HuH-7.5 (cell line): ENCODE measurements around the gene S1PR3.
"Not testable (repeated sequence)": the region's sequence is repeated elsewhere in the genome, so short reads cannot be mapped to it uniquely, and the experiment has no call there.

Experiments
- DNase-seq: peaks from one replicate; pipeline ENCODE4 v3.0.0; 2011; ENCODE audit warnings: low spot score

Gene S1PR3

DNA sequence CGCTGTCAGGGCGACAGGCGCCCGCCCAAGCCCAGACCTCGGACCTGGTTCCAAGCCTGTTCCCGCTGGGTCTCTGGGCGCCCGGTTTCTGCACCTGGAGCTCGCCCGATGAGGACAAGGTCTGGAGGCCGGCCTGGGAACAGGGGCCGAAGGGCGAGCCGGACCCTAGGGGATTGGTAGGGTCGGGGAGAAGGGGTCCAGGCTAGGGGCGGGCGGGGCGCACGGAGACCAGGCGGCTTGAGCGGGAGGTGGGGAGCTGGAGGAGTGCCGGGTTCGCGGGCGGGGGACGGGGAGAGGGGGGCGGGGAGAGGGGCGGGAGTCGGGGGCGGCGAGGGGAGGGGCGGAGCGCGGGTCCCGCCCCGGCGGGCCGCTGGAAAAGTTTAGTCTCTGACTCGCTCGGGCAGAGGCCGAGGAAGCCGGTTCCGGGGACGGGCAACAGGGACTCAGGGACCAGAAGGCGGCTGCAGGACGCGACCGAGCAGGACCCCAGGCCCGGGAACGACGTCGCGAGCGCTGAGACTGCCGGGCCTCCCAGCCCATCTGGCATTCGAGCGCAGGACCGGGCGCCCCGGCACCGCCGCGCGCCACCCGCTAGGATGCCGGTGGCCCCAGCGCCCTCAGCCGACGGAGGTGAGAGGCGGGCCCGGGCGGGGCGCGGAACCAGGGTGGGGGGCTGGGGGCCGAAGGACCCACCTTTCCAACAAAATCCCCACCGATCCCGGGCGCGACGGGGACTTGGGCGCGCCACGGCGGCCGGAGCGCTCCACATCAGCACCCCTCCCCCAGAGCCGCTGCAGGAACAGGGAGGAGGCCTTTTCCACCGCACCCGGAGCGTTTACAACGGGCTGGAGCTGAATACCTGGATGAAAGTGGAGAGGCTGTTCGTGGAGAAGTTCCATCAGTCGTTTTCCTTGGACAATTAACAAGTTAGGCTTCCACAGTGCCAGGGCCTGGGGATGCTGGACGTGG is at the start of gene S1PR3:
Gene S1PR3, plus strand, starts transcription at position 403 of the 969 bp plus-strand sequence. CDS start 9,733 bp downstream, outside the sequence.
- DNase-seq: peak; percentile 73

DNA sequence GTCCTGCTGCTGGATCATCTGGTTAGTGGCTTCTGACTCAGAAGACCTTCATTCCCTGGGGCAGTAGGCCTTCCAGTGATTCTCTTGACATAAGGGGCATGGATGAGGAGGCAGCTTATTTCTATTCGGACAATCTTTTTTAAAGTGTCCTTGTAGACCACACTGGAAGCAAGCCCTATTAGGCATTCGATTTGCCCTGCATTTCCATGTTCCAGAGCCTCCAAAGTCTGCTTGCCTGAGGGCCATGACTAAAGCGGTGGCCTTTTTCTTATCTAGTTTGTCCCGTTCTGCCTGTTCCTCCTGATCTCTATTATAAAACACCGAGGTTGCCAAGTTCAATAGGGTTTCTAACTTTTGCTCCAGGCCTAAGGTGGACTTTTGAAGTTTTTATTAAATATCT is 49.7 kb upstream of the S1PR3 start:
- not testable (repeated sequence) for DNase-seq

DNA sequence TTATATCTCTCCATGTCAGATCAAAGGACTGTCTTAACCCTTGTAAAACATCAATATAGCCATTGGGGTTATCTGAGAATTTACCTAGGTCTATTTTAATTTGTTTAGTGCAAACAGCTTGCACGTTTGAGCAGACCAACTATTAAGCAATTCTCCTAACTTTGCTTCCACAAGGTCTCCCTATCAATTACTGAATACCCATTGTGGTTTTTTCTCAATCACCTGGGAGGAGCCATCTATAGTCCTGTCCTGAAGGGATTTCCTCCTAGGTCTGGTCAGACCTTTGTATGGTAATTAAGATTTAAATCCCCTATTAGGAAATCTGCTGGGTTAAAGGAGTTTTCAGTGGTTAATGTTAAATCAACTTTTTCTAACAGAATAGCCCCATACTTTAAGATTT is 48.9 kb upstream of the S1PR3 start:
- no peak for DNase-seq

DNA sequence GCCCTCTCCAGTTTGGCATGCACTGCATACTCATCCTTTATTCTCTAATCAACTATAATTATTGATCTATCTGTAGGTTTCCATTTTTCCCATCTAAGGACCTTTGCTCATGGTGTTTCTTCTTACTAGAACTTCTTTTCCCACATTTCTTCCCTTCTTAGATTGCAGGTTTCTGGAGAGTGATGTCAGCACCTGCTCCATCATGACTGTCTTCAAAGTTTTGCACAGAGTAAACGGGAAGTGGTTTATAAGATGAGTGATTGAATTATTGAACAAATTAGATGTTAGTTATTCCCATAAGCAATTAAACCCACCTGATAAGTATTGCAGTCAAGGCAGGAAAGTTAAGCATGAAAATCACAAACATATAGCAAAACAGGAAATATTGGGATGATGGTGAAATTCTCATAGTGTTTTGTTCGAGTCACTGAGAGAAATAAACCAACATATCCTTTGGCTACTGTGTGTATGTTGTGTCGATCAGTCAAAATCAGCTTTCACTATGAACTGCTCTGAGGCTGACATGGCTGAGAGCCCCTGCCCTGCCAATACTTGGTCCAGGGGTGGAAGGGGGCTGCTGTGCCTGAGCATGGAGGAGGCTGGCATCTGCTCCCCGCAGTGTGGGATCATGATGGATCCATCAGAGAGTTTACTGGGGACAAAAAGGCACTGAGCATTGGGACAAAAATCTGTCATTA is 45.5 kb upstream of the S1PR3 start:
- no peak for DNase-seq

DNA sequence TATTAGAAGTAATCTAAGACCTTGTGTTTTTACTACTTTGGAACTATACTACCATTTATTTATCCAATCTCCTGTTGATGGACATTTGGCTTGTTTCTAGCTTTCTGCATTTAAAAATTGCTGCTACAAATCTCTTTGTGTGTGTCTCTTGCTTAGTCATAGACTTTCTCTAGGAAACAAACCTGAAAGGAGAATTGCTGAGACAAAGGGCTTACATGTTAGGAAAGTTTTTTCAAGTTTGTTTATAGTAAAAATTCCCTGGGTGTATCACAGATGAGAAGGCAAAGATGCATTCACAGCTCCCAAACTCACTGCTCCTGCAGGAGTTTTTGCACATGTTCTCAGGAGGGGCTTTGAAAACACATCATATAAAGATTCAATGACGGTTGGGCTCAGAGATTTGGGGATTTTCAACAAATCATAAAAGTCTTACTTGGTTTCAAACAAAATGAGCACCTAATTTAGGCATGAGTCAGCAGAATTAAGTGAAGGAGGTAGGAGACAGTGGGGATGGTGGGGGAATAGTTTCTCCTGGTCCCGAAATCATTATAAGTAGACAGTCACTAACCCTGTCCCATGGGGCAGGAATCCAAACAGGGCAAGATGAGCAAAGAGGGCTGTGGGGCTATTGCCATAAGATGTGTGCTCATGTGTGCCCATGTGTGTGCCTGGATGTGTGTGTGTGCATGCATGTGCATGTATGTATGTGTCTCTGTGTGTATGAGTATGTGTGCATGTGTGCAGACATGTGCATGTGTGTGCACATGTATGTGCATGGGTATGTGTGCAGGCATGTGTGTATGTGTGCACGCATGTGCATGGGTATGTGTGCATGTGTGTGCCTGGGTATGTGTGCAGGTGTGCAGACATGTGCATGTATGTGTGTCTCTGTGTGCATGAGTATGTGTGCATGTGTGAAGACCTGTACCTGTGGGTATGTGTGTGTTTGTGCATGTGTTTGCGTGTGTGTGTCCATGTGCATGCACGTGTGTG is 43.4 kb upstream of the S1PR3 start:
- no peak for DNase-seq

DNA sequence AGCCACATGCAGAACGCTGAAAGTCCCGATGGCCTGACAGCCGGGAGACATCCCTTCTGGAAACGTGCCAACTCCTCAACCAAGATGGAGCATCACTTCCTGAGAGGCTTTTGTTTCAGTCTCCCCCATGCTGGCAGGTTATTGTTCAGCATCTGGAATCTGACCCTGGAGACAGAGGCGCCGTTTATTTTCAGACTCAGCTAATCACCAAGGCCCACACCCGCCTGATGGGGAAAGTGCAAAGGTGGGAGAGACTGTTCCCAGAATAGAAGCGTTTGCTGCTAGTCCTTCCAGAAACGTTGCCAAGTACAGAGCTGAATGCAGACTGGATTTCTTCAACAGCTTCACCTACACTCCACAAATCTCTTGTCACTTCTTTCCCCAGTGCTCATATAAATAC is 41.8 kb upstream of the S1PR3 start:
- no peak for DNase-seq

DNA sequence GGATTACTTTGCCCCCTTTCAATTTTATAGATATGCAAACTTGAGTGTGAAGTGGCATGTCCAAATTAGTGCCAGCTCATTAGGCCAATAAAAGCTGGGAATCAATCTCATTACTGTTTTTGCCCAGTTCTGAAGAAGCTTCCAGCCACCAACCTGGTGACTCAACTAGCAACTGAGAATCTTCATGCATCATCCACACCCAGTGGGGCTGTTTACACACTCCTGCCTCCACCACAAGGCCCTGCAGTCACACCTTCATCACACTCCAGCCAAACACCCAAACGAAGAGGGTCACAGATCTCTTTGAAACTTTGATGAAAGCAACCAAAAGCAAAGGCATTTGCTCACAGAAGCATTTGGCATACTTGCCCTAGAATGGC is 41.3 kb upstream of the S1PR3 start:
- DNase-seq: no peak

DNA sequence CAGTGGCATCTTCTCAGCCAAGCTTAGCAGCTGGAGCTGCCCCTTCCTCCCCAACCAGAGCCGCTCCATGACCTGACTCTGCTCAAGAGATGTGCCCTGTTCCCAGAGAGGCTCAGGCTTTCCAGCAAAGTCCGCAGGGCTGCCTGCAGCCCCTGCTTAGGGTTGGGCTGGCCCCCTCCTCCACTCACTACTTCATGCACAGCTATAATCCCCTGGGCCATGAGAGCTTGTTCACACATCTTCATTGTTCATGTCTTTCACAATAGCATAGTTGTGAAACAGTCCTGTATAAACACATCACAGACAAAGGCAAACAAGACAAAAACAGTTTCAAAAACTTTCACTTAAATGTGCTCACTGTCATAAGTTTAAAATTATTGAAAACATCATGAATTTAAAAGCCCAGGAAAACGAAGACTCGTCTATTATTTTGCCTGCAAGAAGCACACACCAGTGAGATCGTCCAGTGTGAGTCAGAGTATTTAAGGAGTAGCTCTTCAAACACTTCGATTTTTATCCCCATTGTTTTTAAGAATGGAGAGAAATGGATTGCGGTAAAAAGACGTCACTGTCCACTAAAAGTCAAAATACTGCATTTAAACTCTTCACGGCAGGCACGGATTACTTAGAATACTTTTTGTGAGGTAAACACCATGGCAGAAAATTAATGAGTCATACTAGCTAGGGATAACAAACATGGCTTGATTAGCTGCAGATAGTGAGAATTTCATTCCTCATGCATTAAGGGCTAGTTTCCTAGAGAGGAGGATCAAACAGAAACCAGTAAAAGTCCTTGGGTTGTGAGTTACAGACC is 40.7 kb upstream of the S1PR3 start:
- no peak for DNase-seq

DNA sequence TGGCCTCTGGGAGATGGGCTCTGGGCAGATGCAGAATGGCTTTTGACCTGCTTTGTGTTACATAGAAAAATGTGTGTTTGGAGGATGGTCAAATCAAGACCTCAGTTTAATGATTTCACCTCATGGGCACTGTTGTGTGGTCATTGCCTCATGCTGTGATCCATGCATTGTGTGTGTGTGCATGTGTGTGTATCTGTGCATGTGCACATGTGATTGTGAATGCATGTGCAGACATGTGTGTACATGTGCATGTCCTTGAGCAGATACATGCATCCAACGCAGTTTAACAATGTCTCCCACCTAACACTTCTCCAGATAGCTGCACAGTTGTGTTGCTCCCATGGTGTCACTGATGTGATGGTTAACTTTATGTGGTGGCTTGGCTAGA is 40.1 kb upstream of the S1PR3 start:
- DNase-seq: no peak

DNA sequence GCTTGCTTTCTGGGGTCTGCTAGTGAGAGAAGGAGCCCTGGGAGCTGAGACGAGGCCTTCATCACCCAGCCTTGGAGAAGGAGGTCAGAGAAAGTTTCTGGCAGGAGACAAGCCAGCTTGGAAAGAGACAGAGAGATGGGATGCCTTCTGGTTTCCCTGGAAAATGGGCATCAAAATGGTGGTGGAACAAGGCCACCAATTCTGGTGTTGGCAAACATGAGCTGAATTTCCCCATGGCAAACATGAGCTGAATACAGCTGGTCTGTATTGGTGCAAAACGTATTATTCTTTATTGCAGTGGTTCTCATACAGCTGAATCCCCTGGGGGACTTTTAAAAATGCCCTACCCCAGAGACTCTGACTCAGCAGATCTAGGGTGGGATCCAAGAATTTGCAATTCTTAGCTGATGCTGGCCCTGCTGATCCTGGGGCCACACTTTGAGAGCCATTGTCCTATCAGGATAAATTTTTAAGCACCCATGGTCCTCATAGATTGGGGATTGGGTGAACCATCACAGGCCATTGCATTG is 39.1 kb upstream of the S1PR3 start:
- no peak for DNase-seq

DNA sequence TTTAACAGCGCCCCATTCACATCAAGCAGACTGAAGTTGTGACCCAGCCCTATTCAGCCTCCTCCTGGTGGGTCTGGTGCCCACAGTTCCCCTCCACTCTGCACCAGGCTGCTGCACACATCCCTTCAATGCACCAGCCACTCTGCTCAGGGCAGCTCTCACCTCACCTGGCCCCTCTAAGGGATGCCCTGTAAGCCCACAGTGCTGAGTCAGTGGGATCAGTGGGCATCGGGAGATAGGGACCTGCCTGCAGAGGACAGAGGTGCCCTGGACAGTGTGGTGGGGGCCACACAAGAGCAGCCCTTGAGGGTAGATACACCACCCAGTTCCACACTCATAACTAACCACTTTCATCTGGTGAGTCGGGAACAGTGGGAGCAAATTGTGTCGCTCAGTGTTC is 38.3 kb upstream of the S1PR3 start:
- DNase-seq: no peak

DNA sequence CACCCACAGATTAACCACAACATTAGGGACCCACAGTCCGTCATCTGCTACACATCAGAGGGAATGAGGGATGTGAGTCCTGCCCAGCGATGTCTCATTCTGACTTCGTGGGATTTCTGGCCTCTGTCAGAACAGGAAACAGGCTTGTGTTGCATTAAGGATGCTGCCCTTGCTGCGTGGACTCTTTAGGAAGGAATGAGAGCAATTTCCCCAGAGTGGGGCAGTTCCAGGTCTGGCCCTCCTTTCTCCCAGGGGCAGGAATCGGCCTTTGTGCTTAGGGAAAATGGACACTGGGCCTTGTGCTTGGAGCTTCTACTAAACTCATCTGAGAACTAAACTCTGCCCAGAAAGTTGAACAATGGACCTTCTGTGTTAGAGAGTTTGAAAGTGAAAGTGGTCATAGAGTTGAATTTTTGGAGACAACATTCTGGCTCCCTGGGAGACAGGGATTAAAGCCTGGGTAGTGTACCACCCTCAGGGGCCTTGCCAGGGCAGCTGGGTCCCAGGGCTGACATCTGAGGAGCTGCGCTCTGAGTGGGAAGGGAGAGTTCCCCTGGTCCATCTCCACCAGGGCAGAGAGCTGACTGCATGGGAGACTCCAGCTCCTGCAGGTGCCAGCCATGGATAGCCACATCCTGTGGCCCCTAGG is 37.8 kb upstream of the S1PR3 start:
- DNase-seq: no peak

DNA sequence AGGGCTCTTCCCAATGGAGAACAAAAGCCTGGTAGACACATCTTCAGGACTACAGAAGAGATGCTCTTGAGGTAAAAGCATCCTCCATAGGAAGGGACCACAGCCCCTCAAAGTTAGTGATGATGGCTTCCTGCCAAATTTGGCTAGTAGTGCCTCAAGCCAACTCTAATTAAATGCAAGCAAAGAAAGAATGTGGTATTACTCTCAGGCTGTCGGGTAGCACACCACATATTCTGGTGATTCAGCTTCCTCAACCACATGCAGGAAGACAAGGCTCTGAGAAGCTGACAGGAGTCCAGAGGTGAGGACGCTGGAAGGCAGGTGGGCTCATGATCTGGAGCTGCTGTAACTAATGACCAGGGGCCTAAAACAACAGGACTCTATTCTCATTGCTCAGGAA is 37.2 kb upstream of the S1PR3 start:
- DNase-seq: no peak

DNA sequence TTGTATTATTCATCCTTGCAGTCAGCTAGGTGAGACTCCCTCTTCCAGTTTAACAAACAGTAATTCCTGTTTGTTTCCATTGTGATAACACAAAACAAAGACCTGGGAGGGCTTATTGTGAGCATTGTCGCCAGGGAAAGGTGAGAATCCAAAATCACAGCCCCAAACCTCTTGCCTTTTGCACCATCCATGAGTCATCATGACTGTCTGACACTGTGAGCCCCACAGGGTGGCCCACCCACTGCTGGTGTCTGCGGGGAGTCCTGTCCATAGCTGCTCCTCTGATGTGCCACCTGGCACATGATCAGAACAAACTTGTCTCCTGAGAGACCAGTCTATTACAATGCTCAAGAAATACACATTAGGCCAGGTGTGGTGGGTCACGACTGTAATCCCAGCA is 33.7 kb upstream of the S1PR3 start:
- DNase-seq: no peak

DNA sequence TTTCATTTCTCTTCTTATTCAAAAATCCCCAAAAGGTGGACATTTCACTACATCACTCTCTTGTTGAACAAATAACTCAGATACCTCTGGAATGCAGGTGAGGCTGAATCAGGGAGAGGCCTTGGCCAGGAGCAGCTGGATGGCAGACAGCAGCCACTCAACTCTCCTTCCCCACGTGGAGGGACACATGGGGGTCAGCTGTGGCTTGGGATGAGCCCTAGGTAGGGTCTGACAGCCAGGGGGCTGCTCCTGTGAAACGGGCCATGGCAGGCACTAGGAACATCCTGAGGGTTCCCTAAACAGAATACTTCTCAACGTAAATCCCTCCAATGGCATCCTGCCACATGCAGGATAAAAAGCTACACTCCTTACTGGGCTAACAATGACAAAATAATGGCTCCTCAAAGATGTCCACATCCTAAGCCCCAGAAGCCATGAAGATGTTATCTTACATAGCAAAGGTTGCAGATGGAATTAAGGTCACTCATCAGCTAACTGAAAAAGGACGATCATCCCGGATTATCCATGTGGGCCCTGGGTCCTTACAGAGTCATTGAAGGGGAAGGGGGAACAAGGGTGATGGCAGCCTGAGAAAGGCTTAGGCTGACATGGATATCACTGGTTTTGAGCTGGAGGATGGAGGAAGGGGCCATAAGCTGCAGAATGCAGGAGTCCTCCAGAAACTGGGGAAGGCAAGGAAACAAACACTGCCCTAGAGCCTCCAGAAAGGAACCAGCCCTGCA is 31.4 kb upstream of the S1PR3 start:
- no peak for DNase-seq

DNA sequence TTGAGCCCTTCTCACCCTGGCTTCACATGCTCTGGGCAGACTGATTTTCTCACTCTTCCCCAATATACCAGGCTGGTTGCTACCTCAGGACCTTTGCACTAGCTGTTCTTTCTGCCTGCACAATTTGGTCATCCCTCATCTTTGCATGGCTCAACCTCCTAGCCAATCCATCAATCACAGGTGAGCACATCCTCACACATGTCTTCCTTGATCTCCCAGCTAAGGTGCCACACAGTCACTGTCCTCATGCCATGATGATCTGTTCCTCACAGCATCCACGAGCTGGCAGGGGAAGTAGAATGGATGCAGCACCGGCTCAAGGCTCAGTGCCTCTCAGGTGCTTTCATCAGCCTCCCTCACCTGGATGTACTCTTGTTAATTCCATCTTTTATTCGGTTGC is 30.6 kb upstream of the S1PR3 start:
- no peak for DNase-seq

DNA sequence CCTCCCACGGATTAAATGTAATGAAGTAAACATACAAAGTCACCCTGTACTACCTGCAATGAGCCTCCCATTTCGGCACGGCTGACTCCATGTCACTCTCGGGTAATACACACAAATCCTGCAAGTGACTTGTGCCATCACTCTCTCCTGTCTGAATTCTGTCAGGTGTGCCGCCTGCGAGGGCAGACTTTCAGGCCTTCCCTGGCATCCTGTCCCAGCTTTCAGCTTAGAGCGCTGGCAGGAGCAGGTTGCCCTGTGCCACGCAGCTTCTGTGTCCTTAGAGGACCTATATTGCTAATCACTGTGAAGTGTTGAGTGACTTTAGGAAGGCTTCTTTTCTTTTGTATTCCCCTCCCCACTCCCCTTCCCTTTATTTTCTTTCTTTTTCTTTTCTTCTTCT is 25.8 kb upstream of the S1PR3 start:
- no peak for DNase-seq

DNA sequence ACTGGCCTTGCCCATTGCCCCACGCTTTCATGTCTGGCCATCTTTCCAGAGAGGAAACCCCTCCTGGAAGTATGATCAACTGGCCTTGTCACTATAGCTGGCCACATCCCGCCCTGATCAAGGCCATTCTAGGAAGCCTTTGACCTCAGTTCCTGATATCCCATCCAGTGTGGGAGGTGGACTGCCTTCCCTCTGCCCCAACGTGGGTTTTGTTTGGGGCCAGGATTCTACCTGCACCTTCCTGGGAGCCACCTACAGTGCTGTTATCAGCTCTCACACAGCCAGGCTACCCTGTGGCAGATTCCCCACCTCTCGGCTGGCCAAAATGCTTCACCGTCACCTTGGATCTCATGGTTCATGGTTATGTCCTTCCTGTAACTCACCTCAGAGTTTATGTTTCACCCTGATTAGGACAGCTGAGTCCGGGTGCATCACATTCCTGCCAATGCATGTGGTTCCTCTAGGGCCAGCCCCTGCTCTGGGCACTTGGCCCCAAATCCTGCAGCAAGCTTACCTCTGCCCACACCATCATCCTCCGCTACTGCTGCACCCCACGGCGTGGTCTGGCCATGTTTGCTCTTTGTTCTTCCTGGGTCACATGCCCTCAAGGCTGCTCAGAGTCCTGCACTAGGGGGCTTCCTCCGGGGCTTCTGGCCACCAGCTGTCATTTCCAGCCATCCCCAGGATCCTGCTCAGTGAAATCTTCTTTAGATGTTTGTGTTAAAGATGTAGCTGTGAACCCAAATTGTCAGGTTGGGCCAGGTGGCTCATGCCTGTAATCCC is 24.2 kb upstream of the S1PR3 start:
- DNase-seq: no peak

DNA sequence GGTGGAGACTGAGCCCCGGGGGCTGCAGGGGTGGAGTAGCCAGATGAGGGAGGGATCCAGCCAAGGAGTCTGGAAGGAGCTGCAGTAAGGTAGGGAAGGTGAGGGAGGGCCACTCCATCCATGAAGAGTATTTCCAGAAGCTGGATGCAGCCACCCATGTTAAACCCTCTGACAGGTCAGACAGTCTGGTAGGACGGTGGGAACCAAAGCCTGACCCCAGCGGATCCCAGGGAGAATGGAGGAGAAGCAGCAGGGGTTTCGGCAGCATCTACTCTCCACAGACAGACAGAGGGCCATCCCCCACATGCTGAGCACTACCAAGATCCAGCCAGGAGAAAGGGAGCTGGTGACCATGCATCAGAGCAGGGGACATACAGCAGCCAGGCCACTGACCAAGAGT is 22.5 kb upstream of the S1PR3 start:
- DNase-seq: no peak
